Neural cell (in vitro differentiated cells): ENCODE data around the gene DNAH5. TPM values are rescaled to one million over a fixed set of nuclear protein-coding genes. Genes with fewer than 3 reads are reported as not detected.

Experiments
- H2AFZ ChIP-seq: fragments of 200-600, 300-800 bp; sonication (generic), shearing (Covaris generic); 2 replicates; pipeline ENCODE4 v1.6.0; 2014; ENCODE audit warnings: low read depth, mild to moderate bottlenecking, antibody characterized with exemption, low read length, moderate library complexity
- H3F3A ChIP-seq: fragments of 200-600 bp; shearing (Covaris generic); 2 replicates; pipeline ENCODE4 v1.6.1; 2016; ENCODE audit warnings: mild to moderate bottlenecking, moderate library complexity, mixed read lengths, antibody characterized with exemption, low read length; ENCODE audit not compliant: insufficient read depth, poor library complexity, severe bottlenecking
- H3K27ac ChIP-seq: fragments of 200-600, 300-800 bp; sonication (generic), shearing (Covaris generic); 2 replicates; pipeline ENCODE4 v1.5.1; 2014; ENCODE audit warnings: mild to moderate bottlenecking, low read length, moderate library complexity
- H3K27me3 ChIP-seq: fragments of 300-800, 200-600 bp; sonication (generic), shearing (Covaris generic); 2 replicates; pipeline ENCODE4 v1.6.0; 2014; ENCODE audit warnings: mild to moderate bottlenecking, low read depth, low read length, moderate library complexity; ENCODE audit not compliant: insufficient read depth
- H3K36me3 ChIP-seq: fragments of 300-800, 200-600 bp; sonication (generic), shearing (Covaris generic); 2 replicates; pipeline ENCODE4 v1.5.1; 2014; ENCODE audit warnings: mild to moderate bottlenecking, antibody characterized with exemption, low read length, moderate library complexity; ENCODE audit not compliant: insufficient read depth
- H3K4me2 ChIP-seq: fragments of 300-800, 200-600 bp; sonication (generic), shearing (Covaris generic); 2 replicates; pipeline ENCODE4 v1.6.0; 2014; ENCODE audit warnings: mild to moderate bottlenecking, low read length
- H3K4me3 ChIP-seq: fragments of 300-800, 200-600 bp; sonication (generic), shearing (Covaris generic); 2 replicates; pipeline ENCODE4 v1.5.1; 2014; ENCODE audit warnings: mild to moderate bottlenecking, low read length, moderate library complexity
- H3K79me2 ChIP-seq: fragments of 200-600 bp; shearing (Covaris generic); replicated peaks from 2 replicates; pipeline ENCODE4 v1.6.0; 2014; ENCODE audit warnings: mild to moderate bottlenecking, low read length, moderate library complexity; ENCODE audit not compliant: insufficient read depth
- H3K9ac ChIP-seq: fragments of 300-800, 200-600 bp; sonication (generic), shearing (Covaris generic); 2 replicates; pipeline ENCODE4 v1.6.1; 2016; ENCODE audit warnings: mild to moderate bottlenecking, low read length, mixed read lengths
- H3K9me2 ChIP-seq: fragments of 200-600 bp; shearing (Covaris generic); 2 replicates; pipeline ENCODE4 v1.6.1; 2016; ENCODE audit warnings: mild to moderate bottlenecking, low read length, mixed read lengths; ENCODE audit not compliant: insufficient read depth
- H3K9me3 ChIP-seq: fragments of 200-600, 300-800 bp; sonication (generic), shearing (Covaris generic); 2 replicates; pipeline ENCODE4 v1.6.1; 2016; ENCODE audit warnings: mild to moderate bottlenecking, mixed run types, low read length, moderate library complexity, mixed read lengths
- H4K20me1 ChIP-seq: fragments of 200-600 bp; shearing (Covaris generic); 2 replicates; pipeline ENCODE4 v1.6.1; 2016; ENCODE audit warnings: mild to moderate bottlenecking, mixed run types; ENCODE audit not compliant: insufficient read depth
- EP300 ChIP-seq: fragments of 450-650 bp; conservative IDR thresholded peaks from 2 replicates; pipeline ENCODE4 v1.6.1; 2014; ENCODE audit warnings: antibody characterized with exemption, mild to moderate bottlenecking, moderate library complexity; ENCODE audit not compliant: poor library complexity, severe bottlenecking
- EZH2 ChIP-seq: fragments of 200-600, 300-800 bp; shearing (Covaris generic), sonication (generic); IDR thresholded peaks from 2 replicates; pipeline ENCODE4 v1.6.1; 2014; ENCODE audit warnings: antibody characterized with exemption, low read length, borderline replicate concordance, mild to moderate bottlenecking; ENCODE audit not compliant: insufficient read depth, poor library complexity, severe bottlenecking
- MXI1 ChIP-seq: fragments of 450-650 bp; conservative IDR thresholded peaks from 2 replicates; pipeline ENCODE4 v1.6.1; 2014; ENCODE audit warnings: antibody characterized with exemption, mild to moderate bottlenecking; ENCODE audit not compliant: poor library complexity, severe bottlenecking
- POLR2AphosphoS5 ChIP-seq: IDR thresholded peaks from 2 replicates; pipeline ENCODE4 v1.6.1; 2012
- RAD21 ChIP-seq: fragments of 450-650 bp; conservative IDR thresholded peaks from 2 replicates; pipeline ENCODE4 v1.6.1; 2014; ENCODE audit warnings: antibody characterized with exemption, mild to moderate bottlenecking, moderate library complexity
- SMC3 ChIP-seq: fragments of 450-650 bp; conservative IDR thresholded peaks from 2 replicates; pipeline ENCODE4 v1.6.1; 2014; ENCODE audit warnings: antibody characterized with exemption, mild to moderate bottlenecking, moderate library complexity; ENCODE audit not compliant: poor library complexity
- TAF1 ChIP-seq: IDR thresholded peaks from 2 replicates; pipeline ENCODE4 v1.6.1; 2012; ENCODE audit warnings: low read depth
- polyA plus RNA-seq: library from polyadenylated mRNA; depleted of rRNA; stranded (reverse); fragments of >200 nt; gene quantifications from 2 replicates; pipeline ENCODE4 v1.2.3, GENCODE V29; 2014
- TF ChIP-seq, protein P1 (sequence below): IDR thresholded peaks from 2 replicates; pipeline ENCODE4 v1.6.1; 2012; ENCODE audit warnings: borderline replicate concordance
- TF ChIP-seq, protein P2 (sequence below): fragments of 450-650 bp; IDR thresholded peaks from 2 replicates; pipeline ENCODE4 v1.5.1; 2014; ENCODE audit warnings: antibody characterized with exemption, mild to moderate bottlenecking, moderate library complexity; ENCODE audit not compliant: poor library complexity, severe bottlenecking

DNAH5 gene
- polyA plus RNA-seq, 1 donor from 2014 or later, result 12.8 TPM

DNA sequence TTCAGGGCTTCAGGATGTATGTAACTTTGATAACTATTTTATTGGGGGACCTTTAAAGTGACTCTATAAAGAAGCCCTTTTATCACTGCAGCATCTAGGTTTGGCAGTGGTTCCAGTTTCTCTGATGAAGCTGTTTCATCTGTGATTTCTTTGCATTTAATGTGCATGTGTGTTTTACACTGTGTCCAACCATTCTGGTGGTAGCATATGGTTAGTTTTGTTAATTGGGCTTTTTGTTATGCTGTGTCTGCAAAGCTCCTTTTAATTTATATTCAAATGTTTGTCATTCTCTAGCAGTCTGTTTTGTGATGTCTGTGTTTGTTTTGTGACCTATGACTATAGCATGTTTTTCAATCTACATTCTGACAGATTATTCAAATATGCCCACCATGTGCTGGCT lies 294.8 kb downstream of the DNAH5 start:
- H3K9me2 ChIP-seq, result no peaks in the 10 kb centered on the region
- no peak overlapping the region for H2AFZ ChIP-seq
- H3K79me2 ChIP-seq, result no peaks in the 10 kb centered on the region
- H3K4me3 ChIP-seq, result no peak overlapping the region
- H3K27ac ChIP-seq, result no peak overlapping the region
- H3K9ac ChIP-seq, result no peak overlapping the region
- no peaks in the 10 kb centered on the region for H3K9me3 ChIP-seq
- H4K20me1 ChIP-seq, result no peaks in the 10 kb centered on the region
- H3K36me3 ChIP-seq, result no peaks in the 10 kb centered on the region
- no peaks in the 10 kb centered on the region for H3F3A ChIP-seq
- no peaks in the 10 kb centered on the region for H3K27me3 ChIP-seq
- TF ChIP-seq, protein P1, sequence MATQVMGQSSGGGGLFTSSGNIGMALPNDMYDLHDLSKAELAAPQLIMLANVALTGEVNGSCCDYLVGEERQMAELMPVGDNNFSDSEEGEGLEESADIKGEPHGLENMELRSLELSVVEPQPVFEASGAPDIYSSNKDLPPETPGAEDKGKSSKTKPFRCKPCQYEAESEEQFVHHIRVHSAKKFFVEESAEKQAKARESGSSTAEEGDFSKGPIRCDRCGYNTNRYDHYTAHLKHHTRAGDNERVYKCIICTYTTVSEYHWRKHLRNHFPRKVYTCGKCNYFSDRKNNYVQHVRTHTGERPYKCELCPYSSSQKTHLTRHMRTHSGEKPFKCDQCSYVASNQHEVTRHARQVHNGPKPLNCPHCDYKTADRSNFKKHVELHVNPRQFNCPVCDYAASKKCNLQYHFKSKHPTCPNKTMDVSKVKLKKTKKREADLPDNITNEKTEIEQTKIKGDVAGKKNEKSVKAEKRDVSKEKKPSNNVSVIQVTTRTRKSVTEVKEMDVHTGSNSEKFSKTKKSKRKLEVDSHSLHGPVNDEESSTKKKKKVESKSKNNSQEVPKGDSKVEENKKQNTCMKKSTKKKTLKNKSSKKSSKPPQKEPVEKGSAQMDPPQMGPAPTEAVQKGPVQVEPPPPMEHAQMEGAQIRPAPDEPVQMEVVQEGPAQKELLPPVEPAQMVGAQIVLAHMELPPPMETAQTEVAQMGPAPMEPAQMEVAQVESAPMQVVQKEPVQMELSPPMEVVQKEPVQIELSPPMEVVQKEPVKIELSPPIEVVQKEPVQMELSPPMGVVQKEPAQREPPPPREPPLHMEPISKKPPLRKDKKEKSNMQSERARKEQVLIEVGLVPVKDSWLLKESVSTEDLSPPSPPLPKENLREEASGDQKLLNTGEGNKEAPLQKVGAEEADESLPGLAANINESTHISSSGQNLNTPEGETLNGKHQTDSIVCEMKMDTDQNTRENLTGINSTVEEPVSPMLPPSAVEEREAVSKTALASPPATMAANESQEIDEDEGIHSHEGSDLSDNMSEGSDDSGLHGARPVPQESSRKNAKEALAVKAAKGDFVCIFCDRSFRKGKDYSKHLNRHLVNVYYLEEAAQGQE, result no peak
- no peak overlapping the region for H3K4me2 ChIP-seq

DNA sequence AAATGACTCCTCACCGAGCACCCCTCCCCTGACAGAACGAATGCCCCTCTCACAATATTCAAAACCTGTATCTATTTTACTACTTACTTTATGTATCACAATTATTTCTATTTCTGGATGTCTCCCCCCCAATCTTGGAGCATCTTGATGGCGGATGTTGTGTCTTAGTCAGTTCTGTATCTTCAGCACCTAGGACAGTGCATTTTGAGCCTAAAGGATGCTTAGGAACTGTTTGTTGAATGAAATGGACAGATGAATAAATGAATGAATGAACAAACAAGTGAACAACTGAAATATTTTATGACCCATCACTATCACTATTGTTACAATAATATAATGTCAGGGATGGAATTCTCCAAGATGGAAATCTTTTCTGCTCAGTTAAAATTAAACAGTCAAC lies 295.7 kb downstream of the DNAH5 start:
- Histone ChIP-seq H4K20me1 (no peaks in the 10 kb centered on the region), H3K36me3 (no peaks in the 10 kb centered on the region), H3K27ac (no peak overlapping the region), H3K9me2 (no peaks in the 10 kb centered on the region), H2AFZ (no peak overlapping the region), H3K79me2 (no peaks in the 10 kb centered on the region), H3K4me2 (no peak overlapping the region), H3K4me3 (no peak overlapping the region), H3K27me3 (no peaks in the 10 kb centered on the region), H3K9ac (no peak overlapping the region), H3F3A (no peaks in the 10 kb centered on the region), H3K9me3 (no peaks in the 10 kb centered on the region)
- TF ChIP-seq POLR2AphosphoS5, result no peak
- no peak for TF ChIP-seq EZH2
- TF ChIP-seq, protein P2, sequence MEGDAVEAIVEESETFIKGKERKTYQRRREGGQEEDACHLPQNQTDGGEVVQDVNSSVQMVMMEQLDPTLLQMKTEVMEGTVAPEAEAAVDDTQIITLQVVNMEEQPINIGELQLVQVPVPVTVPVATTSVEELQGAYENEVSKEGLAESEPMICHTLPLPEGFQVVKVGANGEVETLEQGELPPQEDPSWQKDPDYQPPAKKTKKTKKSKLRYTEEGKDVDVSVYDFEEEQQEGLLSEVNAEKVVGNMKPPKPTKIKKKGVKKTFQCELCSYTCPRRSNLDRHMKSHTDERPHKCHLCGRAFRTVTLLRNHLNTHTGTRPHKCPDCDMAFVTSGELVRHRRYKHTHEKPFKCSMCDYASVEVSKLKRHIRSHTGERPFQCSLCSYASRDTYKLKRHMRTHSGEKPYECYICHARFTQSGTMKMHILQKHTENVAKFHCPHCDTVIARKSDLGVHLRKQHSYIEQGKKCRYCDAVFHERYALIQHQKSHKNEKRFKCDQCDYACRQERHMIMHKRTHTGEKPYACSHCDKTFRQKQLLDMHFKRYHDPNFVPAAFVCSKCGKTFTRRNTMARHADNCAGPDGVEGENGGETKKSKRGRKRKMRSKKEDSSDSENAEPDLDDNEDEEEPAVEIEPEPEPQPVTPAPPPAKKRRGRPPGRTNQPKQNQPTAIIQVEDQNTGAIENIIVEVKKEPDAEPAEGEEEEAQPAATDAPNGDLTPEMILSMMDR, result no peak
- no peak for TF ChIP-seq TAF1
- TF ChIP-seq EP300, result no peak
- TF ChIP-seq MXI1, result no peak
- TF ChIP-seq, protein P1, result no peak
- no peak for TF ChIP-seq RAD21
- no peak for TF ChIP-seq SMC3
